Muscle layer of colon (tissue), 2 donors: Measurements from ENCODE around the gene JAM2.

Experiments
- H3K27ac ChIP-seq: one replicate; pipeline ENCODE4 v1.7.0; 2013; ENCODE audit warnings: low read depth, mild to moderate bottlenecking, low read length, moderate library complexity
- H3K27me3 ChIP-seq, 2 donors: one replicate each; pipeline ENCODE4 v1.7.0; 2013; ENCODE audit warnings: low read length in 2 of 2, mild to moderate bottlenecking in 2 of 2; ENCODE audit not compliant: insufficient read depth in 2 of 2, control insufficient read depth in 1 of 2
- H3K36me3 ChIP-seq: one replicate; pipeline ENCODE4 v1.7.0; 2013; ENCODE audit warnings: mild to moderate bottlenecking, low read length; ENCODE audit not compliant: insufficient read depth
- H3K4me1 ChIP-seq: one replicate; pipeline ENCODE4 v1.7.0; 2013; ENCODE audit warnings: mild to moderate bottlenecking, low read length; ENCODE audit not compliant: insufficient read depth
- H3K4me3 ChIP-seq, 2 donors: one replicate each; pipeline ENCODE4 v1.7.0; 2013; ENCODE audit warnings: low read length in 2 of 2, low read depth in 1 of 2, mild to moderate bottlenecking in 1 of 2, moderate library complexity in 1 of 2
- H3K9ac ChIP-seq: one replicate; pipeline ENCODE4 v1.7.0; 2013; ENCODE audit warnings: low read length
- H3K9me3 ChIP-seq: one replicate; pipeline ENCODE4 v1.7.0; 2013; ENCODE audit warnings: mild to moderate bottlenecking, low read length
- donor health status: abdominal sarcoma.
- donor health status: Adenocarcinoma of cecum.

Gene JAM2

GRCh38 chr21:25626757-25627156 is 12.3 kb upstream of the JAM2 start:
- Histone ChIP-seq H3K27ac (no peak overlapping the region), H3K4me1 (no peaks in the 10 kb centered on the region), H3K36me3 (no peaks in the 10 kb centered on the region), H3K4me3 (no peak overlapping the region), H3K9ac (no peak overlapping the region), H3K9me3 (no peaks in the 10 kb centered on the region), H3K27me3 (no peaks in the 10 kb centered on the region)

- Histone ChIP-seq H3K9me3 (no peaks in the 10 kb centered on the region), H3K27me3 (no peaks in the 10 kb centered on the region), H3K4me1 (no peaks in the 10 kb centered on the region), H3K4me3 (no peak overlapping the region), H3K27ac (no peak overlapping the region), H3K36me3 (no peaks in the 10 kb centered on the region), H3K9ac (no peak overlapping the region)
Measured at GRCh38 chr21:25632296-25632695, 6.8 kb upstream of the JAM2 start.

GRCh38 chr21:25635310-25635709 is 3.7 kb upstream of the JAM2 start:
- no peak overlapping the region for H3K27ac ChIP-seq
- H3K27me3 ChIP-seq: no peaks in the 10 kb centered on the region
- H3K9ac ChIP-seq: no peak overlapping the region
- no peaks in the 10 kb centered on the region for H3K36me3 ChIP-seq
- no peak overlapping the region for H3K4me3 ChIP-seq
- peaks cover 6% of the 10 kb centered on the region for H3K4me1 ChIP-seq
- no peaks in the 10 kb centered on the region for H3K9me3 ChIP-seq

- H3K9me3 ChIP-seq: no peaks in the 10 kb centered on the region
- no peak overlapping the region for H3K27ac ChIP-seq
- no peak overlapping the region for H3K4me3 ChIP-seq
- peaks cover 15% of the 10 kb centered on the region for H3K4me1 ChIP-seq
- no peaks in the 10 kb centered on the region for H3K36me3 ChIP-seq
- no peak overlapping the region for H3K9ac ChIP-seq
- H3K27me3 ChIP-seq: no peaks in the 10 kb centered on the region
Measured at GRCh38 chr21:25636727-25637126, 2.3 kb upstream of the JAM2 start.

GRCh38 chr21:25637851-25638659 is 1.0 kb upstream of the JAM2 start:
- H3K9me3 ChIP-seq: no peaks in the 10 kb centered on the region
- H3K9ac ChIP-seq: peak overlapping the region; percentile 0
- H3K4me1 ChIP-seq: peaks cover 15% of the 10 kb centered on the region
- H3K27ac ChIP-seq: no peak overlapping the region
- no peaks in the 10 kb centered on the region for H3K36me3 ChIP-seq
- H3K27me3 ChIP-seq: no peaks in the 10 kb centered on the region
- peak overlapping the region in 1 of 2 donors; percentile 76 for H3K4me3 ChIP-seq

GRCh38 chr21:25639551-25640201 is 618 bp downstream of the JAM2 start:
- Histone ChIP-seq H3K9me3 (no peaks in the 10 kb centered on the region), H3K27me3 (no peaks in the 10 kb centered on the region), H3K4me1 (peaks cover 15% of the 10 kb centered on the region), H3K36me3 (no peaks in the 10 kb centered on the region), H3K9ac (peak overlapping the region; percentile 71), H3K27ac (peak overlapping the region; percentile 63), H3K4me3 (peak overlapping the region; percentile 73 to 76)

GRCh38 chr21:25640202-25640942 is 1.3 kb downstream of the JAM2 start:
- Histone ChIP-seq H3K9ac (peak overlapping the region; percentile 71), H3K4me3 (peak overlapping the region; percentile 73 to 76), H3K27ac (peak overlapping the region; percentile 58)

GRCh38 chr21:25640943-25641292 is 1.9 kb downstream of the JAM2 start:
- Histone ChIP-seq H3K4me3 (peak overlapping the region in 1 of 2 donors; percentile 76), H3K27ac (no peak overlapping the region), H3K27me3 (no peaks in the 10 kb centered on the region)

More at GRCh38 chr21:25640202-25640942, 1.3 kb downstream of the JAM2 start:
- Histone ChIP-seq H3K36me3 (no peaks in the 10 kb centered on the region), H3K27me3 (no peaks in the 10 kb centered on the region), H3K4me1 (peaks cover 15% of the 10 kb centered on the region), H3K9me3 (no peaks in the 10 kb centered on the region)

GRCh38 chr21:25643486-25643885 is 4.4 kb downstream of the JAM2 start:
- H3K9ac ChIP-seq: no peak overlapping the region

More at GRCh38 chr21:25640943-25641292, 1.9 kb downstream of the JAM2 start:
- H3K9ac ChIP-seq: peak overlapping the region; percentile 71
- no peaks in the 10 kb centered on the region for H3K9me3 ChIP-seq
- H3K4me1 ChIP-seq: peaks cover 15% of the 10 kb centered on the region
- no peaks in the 10 kb centered on the region for H3K36me3 ChIP-seq

GRCh38 chr21:25646474-25646873 is 7.4 kb downstream of the JAM2 start:
- H3K36me3 ChIP-seq: no peaks in the 10 kb centered on the region
- no peak overlapping the region for H3K27ac ChIP-seq
- no peak overlapping the region for H3K4me3 ChIP-seq
- no peaks in the 10 kb centered on the region for H3K27me3 ChIP-seq
- H3K4me1 ChIP-seq: peaks cover 9% of the 10 kb centered on the region
- H3K9ac ChIP-seq: no peak overlapping the region
- no peaks in the 10 kb centered on the region for H3K9me3 ChIP-seq

More at GRCh38 chr21:25643486-25643885, 4.4 kb downstream of the JAM2 start:
- peaks cover 19% of the 10 kb centered on the region for H3K4me1 ChIP-seq
- no peaks in the 10 kb centered on the region for H3K36me3 ChIP-seq
- no peaks in the 10 kb centered on the region for H3K9me3 ChIP-seq
- no peaks in the 10 kb centered on the region for H3K27me3 ChIP-seq
- no peak overlapping the region for H3K4me3 ChIP-seq
- H3K27ac ChIP-seq: no peak overlapping the region

- Histone ChIP-seq H3K27me3 (no peaks in the 10 kb centered on the region), H3K9ac (no peak overlapping the region), H3K27ac (no peak overlapping the region), H3K4me1 (peaks cover 9% of the 10 kb centered on the region), H3K4me3 (no peak overlapping the region), H3K9me3 (no peaks in the 10 kb centered on the region), H3K36me3 (no peaks in the 10 kb centered on the region)
Measured at GRCh38 chr21:25647647-25648046, 8.6 kb downstream of the JAM2 start.
